A549 (cell line): ENCODE measurements around the gene APOL4.
A peak's percentile ranks its signal among the peaks of the same experiment; 100 is the strongest.

Source experiments
- HDAC2 ChIP-seq: fragments of 200-600 bp; sonication (generic); IDR thresholded peaks from 2 replicates; pipeline ENCODE4 v1.6.1; 2016
- MAZ ChIP-seq: fragments of 150-350 bp; IDR thresholded peaks from 2 replicates; pipeline ENCODE4 v1.6.1; 2014; ENCODE audit warnings: antibody characterized with exemption, low read depth, low read length, borderline replicate concordance
- NFE2L2 ChIP-seq: fragments of 150-350 bp; conservative IDR thresholded peaks from 2 replicates; pipeline ENCODE4 v1.6.1; 2014; ENCODE audit warnings: low read length
- TP53 ChIP-seq: fragments of 250-450 bp; sonication (Bioruptor Pico); IDR thresholded peaks from 2 replicates; pipeline ENCODE4 v1.5.0; 2021; ENCODE audit warnings: mild to moderate bottlenecking, moderate library complexity
- USF2 ChIP-seq: fragments of 450-650 bp; IDR thresholded peaks from 2 replicates; pipeline ENCODE4 v1.6.1; 2014; ENCODE audit warnings: antibody characterized with exemption
- TF ChIP-seq, protein P1 (sequence below): fragments of >200 bp; sonication (Bioruptor Twin); formaldehyde crosslinking; IDR thresholded peaks from 3 replicates; pipeline ENCODE4 v1.5.1; 2016

DNA sequence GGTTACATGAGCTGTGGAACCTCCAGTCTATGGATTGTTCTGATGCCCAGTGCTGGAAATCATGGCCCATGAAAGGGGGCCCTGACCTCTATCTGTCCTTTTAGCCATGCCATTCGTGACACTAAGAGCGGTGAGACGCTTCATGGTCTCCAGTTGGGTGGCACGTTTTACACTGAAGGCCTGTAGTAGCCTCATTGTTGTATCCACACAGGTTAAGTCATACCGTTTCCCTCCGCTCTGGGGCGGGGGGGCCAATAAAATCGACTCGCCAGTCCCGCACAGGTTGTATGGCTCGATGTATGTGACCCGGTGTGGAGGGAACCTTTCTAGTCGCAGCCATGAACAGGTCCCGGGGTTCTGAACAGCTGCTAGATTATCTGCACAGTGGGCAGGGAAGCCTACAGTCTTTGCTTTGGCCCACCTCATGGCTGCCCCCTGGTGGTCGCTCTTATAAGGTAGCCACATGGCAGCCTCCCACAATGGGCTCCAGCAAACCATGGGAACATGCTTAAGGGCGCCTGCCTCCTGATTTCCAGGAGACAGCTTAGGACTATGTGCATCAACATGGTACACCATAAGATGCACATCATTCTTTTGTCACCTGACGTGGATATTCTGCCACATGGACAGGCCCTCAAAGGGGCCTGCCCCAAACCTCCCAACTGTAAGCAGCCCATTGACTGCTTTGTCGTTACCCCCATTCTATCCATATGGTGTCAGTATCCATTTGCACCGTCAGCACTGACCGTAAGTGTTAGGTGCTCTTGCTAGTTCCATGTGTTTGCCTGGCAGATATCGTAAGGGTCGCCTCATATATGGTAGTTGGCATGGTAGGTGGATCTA lies 21.4 kb downstream of the APOL4 start:
- TF ChIP-seq NFE2L2: no peak
- TF ChIP-seq MAZ: no peak
- TF ChIP-seq, protein P1, sequence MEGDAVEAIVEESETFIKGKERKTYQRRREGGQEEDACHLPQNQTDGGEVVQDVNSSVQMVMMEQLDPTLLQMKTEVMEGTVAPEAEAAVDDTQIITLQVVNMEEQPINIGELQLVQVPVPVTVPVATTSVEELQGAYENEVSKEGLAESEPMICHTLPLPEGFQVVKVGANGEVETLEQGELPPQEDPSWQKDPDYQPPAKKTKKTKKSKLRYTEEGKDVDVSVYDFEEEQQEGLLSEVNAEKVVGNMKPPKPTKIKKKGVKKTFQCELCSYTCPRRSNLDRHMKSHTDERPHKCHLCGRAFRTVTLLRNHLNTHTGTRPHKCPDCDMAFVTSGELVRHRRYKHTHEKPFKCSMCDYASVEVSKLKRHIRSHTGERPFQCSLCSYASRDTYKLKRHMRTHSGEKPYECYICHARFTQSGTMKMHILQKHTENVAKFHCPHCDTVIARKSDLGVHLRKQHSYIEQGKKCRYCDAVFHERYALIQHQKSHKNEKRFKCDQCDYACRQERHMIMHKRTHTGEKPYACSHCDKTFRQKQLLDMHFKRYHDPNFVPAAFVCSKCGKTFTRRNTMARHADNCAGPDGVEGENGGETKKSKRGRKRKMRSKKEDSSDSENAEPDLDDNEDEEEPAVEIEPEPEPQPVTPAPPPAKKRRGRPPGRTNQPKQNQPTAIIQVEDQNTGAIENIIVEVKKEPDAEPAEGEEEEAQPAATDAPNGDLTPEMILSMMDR: peak; percentile 54
- no peak for TF ChIP-seq TP53
- no peak for TF ChIP-seq USF2
- TF ChIP-seq HDAC2: no peak
